HG03558 (cell line): ENCODE data around the gene SLAMF6.
"Not testable (repeated sequence)": the region's sequence is repeated elsewhere in the genome, so short reads cannot be mapped to it uniquely, and the experiment has no call there.

Experiments
- ATAC-seq: cut with Tn5 transposase; IDR thresholded peaks from one replicate; pipeline ENCODE4 v1.9.1; 2021; ENCODE audit warnings: moderate number of reproducible peaks; ENCODE audit not compliant: unreplicated experiment; ENCODE audit errors: extremely low read depth

Gene SLAMF6

GRCh38 chr1:160519642-160520435 is 3.2 kb downstream of the SLAMF6 start:
- no peak for ATAC-seq

- not testable (repeated sequence) for ATAC-seq
Measured at GRCh38 chr1:160517519-160517918, 5.5 kb downstream of the SLAMF6 start.

- not testable (repeated sequence) for ATAC-seq
Measured at GRCh38 chr1:160515908-160516307, 7.1 kb downstream of the SLAMF6 start.

GRCh38 chr1:160504651-160505050 is 18.4 kb downstream of the SLAMF6 start:
- no peak for ATAC-seq

DNA sequence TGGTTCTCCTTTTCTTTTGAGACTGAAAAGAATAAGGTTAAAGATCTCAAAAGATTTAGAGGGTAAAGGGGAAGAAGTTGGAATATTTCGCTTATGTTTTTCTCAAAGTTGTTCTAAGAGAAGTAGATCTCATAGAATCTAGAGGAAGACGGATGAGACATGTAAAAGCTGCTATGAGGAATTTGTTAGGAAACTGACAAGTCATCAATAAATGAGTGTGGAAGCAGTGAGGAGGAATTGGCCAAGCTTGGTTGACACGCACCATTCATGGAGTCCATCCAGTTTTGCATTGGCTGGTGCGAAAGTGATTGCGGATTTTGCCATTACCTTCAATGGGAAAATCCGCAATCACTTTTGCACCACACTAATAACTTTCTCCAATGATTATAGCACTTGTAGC is 20.0 kb downstream of the SLAMF6 start:
- no peak for ATAC-seq

- ATAC-seq = no peak
Measured at GRCh38 chr1:160500321-160500990, 22.6 kb downstream of the SLAMF6 start.

DNA sequence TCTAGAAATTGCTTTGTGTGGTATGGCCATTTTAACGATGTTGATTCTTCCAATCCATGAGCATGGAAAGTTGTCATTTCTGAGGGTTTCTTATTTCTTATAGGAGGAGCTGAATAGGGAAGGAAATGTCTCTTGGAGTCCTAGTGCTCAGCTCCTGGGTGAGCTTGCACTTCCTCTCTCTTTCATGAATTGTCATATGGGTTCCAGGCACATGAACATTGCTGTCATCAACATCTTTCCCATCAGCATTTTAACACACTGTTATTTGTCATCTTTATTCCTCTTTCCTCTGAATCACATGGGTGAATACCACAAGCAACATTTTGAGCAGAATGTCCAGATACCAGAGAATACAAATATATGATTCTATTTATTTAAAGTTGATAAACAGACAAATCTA is 23.4 kb downstream of the SLAMF6 start:
- ATAC-seq = no peak

GRCh38 chr1:160498301-160499065 is 24.6 kb downstream of the SLAMF6 start:
- not testable (repeated sequence) for ATAC-seq

GRCh38 chr1:160496334-160496733 is 26.7 kb downstream of the SLAMF6 start:
- no peak for ATAC-seq

GRCh38 chr1:160494620-160495019 is 28.4 kb downstream of the SLAMF6 start:
- no peak for ATAC-seq

- ATAC-seq = no peak
Measured at GRCh38 chr1:160492617-160493016, 30.4 kb downstream of the SLAMF6 start.

- no peak for ATAC-seq
Measured at GRCh38 chr1:160491981-160492380, 31.1 kb downstream of the SLAMF6 start.

DNA sequence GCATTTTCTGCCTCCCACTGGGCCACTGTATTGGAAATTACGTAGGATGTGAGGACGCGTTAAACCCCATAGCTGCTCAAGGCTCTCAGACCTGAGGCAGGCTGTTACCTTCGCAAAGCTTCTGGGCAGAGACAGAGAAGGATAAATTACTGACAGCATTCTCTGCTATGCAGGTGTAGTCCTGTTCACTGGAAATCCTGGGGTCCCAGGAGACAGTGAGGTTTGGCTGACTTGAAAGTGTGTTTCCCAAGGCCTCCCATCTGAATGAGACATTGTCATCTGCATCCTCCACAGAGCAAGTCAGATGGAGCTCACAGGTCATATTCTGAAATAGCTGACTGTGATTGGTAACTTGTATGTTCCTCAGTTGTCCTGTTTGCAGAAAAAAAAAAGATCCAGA is 32.0 kb downstream of the SLAMF6 start:
- no peak for ATAC-seq

DNA sequence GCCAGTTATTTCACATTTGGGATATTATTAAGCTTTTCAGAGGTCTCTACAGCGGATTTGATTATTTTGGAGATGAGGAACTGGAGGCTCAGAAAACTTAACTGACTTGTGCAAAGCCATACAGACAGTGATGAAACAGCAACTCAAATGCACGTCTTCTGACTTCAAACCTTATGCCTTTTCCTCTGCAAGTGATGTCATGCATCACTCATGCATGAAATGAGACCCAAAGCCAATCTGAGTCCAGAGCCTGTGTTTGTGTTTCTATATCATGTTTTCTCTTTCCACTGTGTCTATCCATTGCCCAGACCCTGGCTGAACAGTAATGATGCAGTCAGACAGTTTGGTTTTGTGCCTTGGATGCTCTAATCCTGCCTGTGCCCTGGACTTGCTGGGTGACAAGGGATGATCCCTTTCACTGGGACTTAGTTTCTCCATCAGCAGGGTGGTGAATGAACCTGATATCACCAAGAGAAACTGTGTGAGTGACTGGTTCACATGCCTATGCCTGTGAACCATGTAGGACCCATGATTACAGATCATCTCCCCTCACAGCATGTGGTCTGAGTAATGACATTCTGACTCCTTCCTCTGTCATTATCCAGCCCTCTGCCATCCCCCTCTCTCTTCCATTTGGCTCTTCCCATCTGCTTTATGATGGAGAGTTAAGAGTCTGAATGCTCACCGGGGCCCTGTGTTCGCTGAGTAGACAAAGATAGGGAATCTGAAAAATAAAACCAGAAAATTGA is 33.4 kb downstream of the SLAMF6 start:
- ATAC-seq = no peak

- ATAC-seq = no peak
Measured at GRCh38 chr1:160488347-160489058, 34.6 kb downstream of the SLAMF6 start.

DNA sequence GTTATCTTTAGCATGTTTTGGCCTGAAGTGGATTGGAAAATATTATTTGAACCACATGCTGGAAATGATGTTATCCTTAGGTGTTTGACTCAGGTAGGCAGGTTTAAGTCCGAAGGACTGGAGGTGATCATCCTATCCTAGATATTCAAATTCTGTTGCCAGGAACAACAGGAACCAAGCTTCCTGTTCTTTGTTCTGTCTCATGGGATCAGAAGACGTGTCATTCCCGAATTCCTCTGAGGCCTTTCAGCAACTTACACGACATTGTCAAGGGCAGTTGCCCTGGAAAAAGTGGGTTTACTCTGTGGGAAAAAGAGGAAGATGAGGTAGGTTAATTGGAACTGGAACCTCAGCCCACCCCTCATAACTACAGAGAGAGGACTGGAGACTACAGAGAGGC is 36.6 kb downstream of the SLAMF6 start:
- no peak for ATAC-seq

GRCh38 chr1:160483505-160484185 is 39.4 kb downstream of the SLAMF6 start:
- ATAC-seq = no peak

DNA sequence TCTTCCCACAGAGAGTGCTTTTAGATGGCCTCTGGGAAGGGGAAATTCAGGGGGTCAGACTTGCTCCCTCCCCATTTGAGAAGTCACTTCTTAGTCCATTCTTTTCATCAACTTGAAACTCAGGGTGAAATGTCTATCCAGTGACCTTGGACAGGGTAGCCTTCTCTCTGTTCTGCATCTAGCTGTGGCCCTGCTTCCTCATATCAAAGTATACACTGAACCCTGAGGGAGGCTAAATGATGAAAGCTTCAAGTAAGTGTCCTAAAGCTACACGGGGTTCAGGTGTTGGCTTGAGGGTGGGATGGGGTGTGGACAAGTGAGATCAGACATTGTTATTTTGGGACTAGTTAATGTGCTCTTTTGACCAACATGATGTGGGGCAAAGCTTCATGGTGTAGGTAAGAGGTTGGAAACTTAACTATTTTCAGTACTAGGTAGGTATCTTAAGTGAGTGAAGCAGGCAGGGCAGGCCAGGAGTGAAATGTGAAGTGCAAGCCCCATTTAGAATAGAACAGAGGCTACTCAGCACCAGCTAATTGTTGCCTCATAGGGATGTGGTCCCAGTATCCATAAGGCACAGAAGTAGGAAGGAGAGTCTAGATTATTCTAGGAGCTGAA is 41.0 kb downstream of the SLAMF6 start:
- ATAC-seq = no peak

- ATAC-seq = not testable (repeated sequence)
Measured at GRCh38 chr1:160480781-160481180, 42.3 kb downstream of the SLAMF6 start.
